T follicular helper cell (primary cell): Measurements from ENCODE around the gene TTI1.
"Not testable (repeated sequence)": the region's sequence is repeated elsewhere in the genome, so short reads cannot be mapped to it uniquely, and the experiment has no call there.

Experiments used
- DNase-seq: peaks from one replicate; pipeline ENCODE4 v3.0.0-alpha.2; 2020; ENCODE audit warnings: low read depth

Gene TTI1

DNA sequence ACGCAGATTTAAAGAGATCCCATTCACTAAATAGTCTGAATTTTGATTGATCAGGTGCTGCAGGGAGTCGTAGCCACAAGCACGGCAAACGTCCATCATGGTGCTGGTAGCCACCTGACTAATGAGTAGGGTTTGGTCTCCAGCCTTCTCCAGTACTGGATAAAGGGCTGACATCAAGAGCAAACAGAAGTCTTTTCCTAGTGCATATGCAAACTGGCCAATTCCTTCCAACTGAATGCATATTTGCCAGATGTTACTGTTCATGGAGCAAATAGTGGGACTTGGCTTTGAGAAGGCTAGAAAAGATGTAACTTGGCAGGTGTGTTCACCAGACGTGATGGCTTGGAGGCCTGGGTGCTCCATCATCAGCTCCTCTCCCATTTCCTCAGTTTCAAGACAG lies 21.6 kb downstream of the TTI1 start:
- DNase-seq, result no peak

DNA sequence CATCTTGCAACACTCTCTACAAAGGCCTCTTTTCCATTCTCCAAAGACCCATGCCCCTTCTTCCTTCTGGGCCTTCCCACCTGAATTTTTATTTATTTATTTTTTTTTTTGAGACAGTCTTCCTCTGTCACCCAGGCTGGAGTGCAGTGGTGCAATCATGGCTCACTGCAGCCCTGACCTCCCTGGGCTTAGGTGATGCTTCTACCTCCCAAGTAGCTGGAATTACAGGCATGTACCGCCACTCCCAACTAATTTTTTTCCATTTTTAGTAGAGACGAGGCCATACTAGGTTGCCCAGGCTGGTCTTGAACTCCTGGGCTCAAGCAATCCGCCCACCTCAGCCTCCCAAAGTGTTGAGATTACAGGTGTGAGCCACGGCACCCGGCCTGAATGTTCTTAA lies 23.8 kb downstream of the TTI1 start:
- DNase-seq, result not testable (repeated sequence)

DNA sequence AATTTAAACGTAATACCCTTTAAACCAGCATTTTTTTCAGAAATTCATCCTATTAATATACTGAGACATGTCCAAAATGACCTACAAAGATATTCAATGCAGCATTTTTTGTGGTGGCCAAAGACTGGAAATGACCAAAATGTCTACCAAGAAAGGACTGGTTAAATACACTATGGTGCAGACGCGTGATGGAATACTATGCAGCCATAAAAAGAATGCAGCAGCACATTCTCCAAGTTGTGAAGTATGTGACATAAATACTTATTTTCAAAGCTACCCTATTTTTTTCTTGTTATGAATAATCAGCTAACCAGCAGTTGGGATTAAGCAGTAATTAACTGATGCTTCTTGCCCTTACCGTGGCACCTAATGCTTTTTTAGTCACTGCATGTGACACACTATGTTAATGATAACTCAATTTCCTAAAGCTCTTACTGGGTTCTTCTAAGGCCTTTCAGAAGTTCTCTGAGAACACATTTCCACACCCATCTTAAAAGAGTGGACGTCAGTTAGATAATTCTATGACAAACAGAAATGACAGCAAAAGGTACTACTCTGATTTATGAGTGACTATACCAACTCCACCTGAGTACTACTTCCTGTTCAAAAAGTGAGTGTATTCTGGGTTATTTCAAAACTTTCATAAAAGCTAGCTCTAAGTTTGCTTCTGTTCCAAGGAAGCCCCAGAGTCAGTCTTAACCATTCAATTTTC lies 24.9 kb downstream of the TTI1 start:
- DNase-seq, result no peak

DNA sequence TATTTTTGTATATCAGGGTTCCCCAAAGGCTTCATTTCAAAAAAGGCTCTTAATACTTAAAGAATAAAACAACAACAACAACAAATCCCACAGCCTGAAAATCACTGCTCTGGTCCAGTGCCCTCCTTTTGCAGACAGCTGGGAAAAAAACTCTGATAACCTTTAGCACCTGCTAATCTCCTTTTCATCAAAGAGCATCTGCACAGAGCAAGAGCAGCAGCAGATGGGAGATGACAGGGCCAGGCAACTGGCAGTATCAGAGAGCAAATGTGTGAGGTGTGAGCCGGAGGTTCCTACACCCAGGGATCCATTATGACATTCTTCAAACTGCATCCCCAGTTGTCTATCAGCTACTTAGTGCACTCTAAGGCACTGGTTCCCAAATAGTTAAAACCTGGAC lies 25.7 kb downstream of the TTI1 start:
- DNase-seq, result no peak

DNA sequence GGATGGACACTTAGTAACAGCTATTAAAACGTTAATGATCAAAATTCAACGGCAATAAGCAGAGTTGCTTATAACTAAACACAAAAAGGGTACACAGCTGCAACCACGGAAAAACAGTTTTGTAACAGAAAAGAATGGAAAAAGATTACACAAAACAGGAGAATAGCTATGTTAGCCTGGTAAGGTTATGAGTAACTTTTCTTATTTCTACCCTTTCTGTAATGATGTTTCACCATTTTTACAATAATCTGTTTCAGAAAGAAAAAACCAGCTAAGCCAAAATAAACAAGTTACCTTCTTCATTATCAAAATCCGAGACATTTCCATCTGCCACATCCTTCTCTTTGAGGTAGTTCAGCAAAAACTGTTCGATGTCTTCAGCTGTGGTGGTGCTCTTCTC lies 27.4 kb downstream of the TTI1 start:
- no peak for DNase-seq

DNA sequence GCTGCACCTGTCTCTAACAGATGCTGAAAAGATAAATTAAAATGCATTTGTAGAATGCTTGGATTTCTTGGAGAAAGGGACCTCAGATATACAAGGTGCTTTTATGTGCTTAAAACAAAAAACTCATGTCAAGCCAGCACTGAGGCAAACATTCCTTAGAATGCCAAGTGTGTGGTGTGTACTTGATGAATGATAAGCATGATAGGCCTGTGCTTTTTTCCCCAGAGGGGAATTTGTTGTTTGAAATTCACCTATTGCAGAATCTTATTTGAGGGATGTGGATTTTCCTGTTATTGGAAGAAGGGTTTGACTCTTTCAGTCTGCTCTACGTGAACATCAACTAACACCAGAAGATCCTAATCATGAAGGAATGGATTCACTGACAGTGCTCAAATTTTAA lies 28.8 kb downstream of the TTI1 start:
- DNase-seq, result no peak

DNA sequence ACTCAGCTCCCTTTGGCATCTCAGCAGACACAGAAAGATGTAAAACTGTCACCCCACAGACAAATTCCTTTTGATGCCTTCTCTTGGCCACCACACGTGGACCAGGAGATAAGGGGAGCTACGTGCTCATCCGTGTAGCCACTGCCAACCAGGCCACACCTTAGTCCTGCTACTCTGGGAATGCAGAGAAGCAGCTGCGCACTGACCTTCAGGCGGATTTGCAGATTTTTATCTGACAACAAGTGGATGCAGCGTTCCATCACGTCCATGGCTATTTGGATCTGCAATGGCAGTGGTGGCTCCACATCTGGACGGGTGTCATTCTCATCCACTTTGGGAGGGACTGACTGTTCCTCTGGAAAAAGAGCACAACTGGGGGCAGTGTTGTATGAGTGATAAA lies 30.8 kb downstream of the TTI1 start:
- DNase-seq, result no peak

DNA sequence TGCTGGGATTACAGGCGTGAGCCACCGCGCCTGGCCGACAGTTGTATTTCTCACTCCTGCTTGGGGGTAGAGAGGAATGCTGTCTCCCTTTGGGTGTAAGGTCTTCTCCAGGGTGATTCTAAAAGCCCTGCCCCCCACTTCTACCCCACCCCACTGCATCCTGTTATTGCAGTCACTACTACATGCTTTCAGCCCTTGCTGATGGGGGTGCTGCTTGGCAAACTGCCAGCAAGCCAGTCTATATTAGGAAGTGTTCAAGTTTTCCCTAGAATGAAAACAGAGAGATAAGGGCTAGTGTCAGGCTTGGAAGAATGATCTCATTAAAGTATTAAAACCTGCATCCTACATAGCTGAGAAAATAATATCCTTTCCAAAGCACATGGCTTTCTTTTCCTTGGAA lies 31.3 kb downstream of the TTI1 start:
- no peak for DNase-seq

DNA sequence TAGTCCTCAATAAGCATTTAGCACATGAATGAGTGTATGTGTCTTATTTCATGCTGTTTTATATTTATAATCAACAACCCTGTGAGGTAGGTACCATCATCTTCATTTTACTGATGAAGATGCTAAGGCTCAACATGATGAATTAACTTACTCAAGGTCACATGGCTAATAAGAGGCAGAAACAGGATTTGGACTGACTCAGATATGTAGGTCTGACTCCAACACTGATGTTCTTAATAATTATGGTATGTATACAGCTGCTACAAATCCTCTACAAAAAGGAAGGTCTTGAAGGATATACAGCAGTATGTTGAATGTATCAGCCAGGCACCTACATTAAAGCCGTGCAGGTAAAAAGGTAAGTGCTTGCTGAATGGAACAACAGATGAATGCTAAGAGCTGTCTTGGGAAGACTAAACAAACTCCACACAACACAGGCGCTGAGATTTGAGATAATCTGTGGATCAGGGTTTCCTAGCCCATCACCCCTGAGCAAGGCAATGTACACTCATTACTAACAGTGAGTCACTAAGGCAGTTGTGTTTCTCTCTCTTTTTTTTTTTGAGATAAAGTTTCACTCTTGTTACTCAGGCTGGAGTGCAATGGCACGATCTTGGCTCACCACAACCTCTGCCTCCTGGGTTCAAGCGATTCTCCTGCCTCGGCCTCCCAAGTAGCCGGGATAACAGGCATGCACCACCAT lies 31.9 kb downstream of the TTI1 start:
- no peak for DNase-seq

DNA sequence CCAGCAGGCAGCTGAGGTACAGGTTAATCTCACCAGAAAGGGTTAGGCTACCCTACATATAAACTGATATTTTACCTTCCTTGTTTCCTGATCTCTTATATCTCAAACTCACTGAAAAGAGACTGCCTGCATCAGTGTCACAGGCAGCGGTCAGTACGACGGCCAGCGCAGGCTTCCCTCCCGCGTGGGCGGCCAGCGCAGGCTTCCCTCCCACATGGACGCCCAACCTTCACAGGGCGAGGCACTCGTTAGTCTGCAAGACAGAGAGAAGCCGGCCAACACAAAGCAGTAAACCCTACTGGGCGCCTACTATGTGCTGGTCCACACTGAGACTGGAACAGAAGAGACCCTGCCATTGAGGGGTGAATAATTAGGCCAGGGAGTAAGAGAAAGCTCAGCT lies 33.0 kb downstream of the TTI1 start:
- DNase-seq, result no peak

DNA sequence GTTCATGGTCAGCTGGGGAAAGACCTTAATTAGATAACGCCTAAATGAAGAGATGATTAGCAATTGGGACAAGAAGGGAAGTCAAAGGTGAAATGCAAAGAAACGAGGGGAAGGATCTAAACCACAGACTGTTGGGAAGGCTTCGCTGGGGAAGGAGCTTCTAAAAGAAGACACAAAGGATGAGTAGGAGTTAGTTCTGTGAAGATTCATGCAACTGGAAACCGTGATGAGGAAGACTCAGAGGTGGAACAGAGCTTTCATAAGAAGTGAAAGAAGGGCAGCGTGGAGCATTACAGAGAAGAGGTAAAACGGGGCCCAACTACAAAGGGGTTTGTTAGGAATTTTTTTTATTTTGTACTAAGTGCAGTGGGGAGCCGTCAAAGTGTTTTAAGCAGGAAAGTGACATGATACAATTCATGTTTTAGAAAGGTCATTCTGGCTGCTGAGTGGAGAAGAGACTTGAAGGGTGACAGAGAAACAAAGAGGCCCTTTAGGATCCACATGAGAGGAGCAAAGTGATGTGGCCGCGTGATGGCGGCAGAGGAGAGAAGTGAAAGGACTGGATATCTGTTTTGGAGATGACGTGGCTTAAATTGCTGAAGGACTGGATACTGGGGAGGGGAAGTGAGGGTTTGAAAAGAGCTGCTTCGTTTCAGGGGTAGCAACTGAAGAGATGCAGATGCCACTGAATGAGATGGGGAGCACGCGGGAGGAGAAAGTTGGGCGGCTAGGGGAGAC lies 33.6 kb downstream of the TTI1 start:
- DNase-seq, result no peak

DNA sequence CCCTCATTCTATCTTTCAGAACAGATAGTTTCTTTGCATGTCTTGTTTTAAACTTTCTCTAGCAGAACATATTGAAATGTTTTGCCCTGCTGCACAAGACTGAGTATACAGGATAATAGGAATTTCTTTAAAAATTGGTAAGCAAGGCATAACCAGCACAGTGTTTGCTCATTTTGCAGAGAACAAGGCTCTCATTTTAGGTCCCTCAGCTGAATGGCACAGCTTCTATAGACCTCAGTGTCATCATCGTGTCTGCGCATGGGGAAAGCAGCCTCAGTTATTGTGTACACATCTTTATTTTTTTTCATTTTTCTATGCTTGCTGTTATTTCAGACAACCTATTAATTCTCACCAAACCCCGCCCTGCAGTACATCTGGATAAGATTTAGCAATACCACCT lies 35.7 kb downstream of the TTI1 start:
- DNase-seq, result no peak

DNA sequence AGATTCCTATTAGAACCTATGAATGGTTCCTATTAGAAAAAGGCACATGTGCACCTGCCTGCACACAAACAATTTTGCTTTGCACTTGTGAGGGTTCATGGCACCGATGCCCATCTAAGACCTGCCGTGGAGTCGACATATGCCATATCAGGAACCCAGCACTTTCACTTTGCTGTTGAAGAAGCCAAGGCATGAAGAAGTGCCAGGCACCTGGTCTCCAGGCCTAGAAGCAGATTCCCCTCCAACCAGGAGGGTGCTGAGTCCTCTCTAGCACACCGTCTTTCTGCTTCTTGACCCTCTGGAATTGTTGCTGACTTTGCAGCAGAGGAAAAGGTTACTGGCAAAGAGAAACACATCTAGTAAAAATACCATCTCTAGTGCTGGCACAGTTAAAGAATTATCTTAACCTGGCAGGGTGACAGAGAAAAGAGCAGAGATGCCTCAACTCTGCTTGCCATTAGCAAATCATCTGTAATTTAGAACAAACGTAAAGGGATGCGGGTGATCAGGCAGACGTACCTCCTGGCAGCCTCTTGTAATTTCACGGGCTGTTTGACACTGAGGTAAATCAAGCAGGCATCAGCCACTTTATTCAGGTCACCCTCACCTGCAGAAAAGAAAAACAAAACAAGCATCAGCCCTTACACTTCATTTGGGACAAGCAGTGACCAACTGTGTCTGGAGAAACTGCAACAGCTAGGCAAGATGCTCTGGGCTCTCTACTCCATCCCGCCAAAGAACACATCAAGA lies 37.2 kb downstream of the TTI1 start:
- no peak for DNase-seq

DNA sequence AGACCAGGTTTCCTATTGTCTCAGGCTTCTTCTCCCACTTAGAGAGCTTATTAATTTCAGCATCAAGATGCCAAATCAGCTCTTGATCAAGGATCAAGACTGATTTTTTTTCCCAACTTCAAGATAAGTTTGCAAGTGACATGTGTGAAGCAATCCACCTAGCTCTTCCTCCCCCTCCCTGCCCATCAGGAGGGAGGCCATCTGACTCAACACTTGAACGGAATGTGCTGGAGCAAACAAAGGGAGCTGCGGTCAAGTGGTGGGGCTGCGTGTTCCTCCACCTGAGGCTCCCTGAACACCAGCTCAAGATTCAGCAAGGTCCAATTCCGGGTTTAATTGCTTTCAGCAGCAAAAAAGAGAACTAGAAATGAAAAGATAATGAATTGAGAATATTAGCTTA lies 38.7 kb downstream of the TTI1 start:
- no peak for DNase-seq

DNA sequence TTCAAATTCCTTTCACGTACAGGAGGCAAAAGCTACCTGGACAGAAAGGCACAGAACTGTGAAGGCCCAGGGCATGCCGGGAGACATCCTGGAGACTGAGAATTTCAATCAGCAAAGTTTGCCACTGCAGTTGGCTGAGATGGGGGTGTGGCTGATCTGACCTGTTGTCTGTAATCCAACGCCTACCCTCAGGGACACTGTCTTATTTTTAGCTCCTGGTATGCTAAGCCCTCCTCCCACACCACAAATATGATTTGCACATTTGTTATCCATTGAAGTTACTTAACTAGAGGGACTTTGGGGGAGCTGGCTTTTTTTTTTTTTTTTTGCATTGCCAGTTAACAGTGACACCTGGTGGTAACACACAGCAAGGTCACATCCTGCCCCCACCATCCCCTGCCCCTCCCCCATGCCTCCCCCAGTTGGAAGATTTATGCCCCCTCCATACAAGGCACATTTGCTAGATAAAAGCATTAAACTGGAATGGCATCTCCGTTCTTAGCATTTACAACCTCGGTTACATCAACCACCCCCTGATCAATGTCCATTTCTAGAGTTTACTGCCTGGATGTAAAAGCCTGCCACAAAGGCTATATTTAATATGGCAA lies 40.4 kb downstream of the TTI1 start:
- DNase-seq, result no peak

DNA sequence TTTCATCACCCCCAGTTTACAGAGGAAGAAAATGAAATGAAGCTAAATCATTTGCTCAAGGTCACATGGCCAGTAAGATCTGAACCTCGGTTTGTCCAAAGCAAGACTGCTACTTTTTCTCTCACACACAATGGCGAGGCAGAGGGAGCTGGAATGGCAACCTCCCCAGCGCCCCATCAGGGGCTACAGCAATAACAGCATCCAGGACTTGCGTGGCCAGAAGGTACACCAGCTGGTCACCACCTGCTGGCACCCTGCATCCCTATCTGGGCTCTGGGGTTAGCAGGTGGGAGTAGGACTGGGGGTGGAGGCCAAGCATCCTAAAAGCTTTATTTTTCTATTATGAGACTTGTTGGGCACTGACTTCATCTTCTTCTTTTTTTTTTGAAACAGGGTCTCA lies 41.3 kb downstream of the TTI1 start:
- no peak for DNase-seq

DNA sequence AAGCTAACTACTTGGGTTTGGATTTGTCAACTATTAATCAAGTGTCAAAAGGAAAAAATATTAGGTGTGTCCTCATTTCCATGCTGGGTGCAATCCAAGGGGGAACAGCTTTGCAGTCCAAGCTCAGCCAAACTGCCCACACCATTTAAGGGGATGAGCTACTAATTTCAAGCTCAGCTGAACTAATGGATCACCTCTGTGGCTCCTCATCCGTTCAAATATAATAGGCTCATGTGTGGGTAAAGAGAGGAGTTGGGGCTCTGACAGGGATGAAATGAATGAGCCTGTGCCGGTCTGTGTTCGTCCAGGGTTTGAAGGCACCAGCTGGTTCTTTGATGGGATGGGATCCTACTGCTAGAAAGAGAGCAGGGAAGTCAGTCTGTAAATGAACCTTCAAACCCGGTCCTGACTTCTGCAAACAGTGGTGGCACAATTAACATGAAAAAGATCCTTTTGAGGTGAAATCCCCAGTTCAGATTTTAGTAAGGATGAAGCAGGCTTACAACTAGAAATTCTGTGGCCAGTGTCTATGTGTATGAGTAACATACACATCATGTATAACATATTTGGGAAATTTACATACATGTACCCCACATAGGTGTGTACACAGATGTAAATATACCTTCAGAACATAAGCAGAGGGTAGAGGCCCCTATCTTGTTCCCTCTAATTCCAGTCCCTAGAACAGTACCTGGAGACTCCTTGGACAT lies 41.9 kb downstream of the TTI1 start:
- no peak for DNase-seq

DNA sequence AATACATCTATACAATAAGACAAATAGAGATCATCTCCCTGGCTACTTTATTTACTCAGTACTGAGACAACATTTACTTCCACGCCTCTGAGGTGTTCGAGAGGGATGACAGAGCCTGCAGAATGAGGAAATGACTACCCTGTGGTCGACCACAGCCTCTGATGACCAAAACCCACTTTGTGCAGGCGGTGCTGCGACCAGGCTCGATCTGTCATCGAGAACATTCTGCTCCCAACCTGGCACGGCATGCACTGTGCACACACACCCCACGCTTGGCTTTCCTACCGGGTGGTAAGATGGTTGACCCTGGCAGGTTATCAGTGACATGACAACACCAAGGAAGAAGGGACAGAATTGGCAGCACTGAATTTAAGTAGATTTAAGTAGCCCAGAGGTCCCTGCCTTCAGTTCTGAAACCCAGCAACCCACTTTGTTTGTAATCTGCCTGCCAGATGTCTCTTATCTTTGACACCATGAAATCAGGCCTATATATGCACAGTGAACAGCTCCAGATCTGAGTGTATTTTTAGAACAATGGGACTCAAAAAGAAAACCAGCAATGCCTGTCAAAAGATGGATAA lies 42.6 kb downstream of the TTI1 start:
- DNase-seq, result no peak

DNA sequence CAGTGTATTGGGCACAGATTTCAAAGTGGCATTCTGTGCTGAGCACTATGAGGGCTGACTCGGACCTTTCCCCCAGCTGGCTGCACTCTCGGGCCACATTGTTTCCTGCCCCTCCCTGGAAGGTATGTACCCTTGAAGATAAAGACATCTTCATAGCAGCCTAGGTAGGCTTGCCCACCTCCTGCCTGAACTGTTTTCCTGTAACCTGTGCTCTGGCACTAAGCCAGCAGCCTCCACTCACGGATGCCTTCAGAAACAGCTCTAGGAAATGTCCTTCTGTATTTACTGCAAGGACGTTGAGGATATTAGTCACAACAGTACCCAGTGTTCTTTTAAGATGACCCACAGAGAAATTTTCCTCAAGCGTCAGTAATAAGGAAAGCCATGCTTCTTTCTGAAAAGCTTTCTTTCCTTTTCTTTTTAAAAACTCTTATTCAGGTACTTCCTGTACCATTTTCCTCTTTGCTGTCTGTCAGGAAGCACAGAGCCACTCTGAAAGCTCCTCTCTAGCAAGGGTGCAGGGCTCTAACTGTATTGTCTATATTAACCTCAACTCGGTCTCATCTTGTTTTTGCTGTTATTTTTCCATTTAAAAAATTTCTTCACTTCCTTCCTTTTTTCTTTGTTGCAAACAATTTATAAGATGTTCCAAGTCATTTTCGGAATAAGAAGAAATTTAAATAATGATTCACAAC lies 43.5 kb downstream of the TTI1 start:
- no peak for DNase-seq

DNA sequence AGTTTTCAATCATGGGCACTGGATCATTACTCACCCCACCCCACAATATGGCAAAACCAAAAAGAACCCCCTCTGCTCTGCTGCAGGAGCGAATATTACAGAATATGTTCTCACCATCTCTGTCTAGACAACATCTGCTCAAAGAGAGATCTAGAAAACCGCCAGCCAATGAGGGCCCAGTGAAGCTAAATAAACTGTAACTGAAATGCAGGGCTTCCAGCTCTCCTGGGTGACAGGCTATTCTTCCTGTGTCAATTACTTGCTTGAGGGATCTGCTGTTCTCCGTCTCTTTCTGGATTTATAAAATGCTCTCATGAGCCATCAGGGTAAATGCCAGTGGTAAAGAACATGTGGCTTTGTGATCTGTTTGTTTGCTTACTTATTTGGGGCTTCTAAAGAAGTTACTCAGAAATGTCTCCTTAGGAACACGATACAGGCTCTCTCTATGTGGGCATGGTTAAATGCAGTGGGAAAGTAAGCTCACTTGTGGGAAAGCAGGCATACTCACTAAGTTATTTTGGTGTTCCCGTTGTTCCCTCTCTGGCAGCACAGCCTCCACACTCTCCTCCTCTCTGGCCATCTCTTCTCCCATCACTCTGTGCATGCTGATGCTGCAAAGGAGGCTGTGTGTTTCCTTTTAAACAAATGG lies 44.8 kb downstream of the TTI1 start:
- no peak for DNase-seq
